NOMO-1 (cell line): ENCODE results near the gene LHX5.
"Not testable (repeated sequence)": the region's sequence is repeated elsewhere in the genome, so short reads cannot be mapped to it uniquely, and the experiment has no call there.

Source experiments
- DNase-seq, 2 experiments: peaks; one replicate each; lab custom pipeline; 2025; ENCODE audit not compliant: unreplicated experiment in 2 of 2; lab: John Stamatoyannopoulos, UW

Gene LHX5

DNA sequence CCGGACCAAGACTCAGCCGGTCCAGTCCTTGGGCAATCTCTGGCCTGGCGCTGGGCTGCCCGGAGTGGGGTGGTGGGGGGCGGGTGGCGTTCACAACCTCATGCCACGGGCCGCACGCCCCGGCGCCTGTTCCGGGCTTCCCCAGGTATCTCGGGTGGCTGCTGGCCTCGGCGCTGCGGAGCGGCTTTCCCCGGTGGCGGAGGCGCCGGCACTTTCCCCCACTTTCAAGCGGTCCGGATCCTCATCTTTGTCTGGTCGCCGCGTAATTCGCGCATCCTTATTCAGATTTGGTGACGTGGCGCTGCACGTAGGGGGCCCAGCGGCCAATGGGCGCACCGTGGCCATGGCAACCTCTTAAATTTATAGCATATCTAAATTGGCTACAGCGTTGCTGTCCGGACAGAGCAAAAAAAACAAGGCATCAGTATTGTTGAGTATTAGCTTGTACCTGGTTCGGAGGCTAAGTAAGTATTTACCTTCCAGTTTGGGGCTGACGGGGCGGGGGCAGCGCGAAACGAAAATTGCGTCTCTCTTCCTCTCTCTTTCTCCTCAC is at the start of gene LHX5:
LHX5 (minus strand) TSS at position 253 of the 553 bp plus-strand sequence. CDS start 373 bp downstream, outside the sequence.
- no peak for DNase-seq

DNA sequence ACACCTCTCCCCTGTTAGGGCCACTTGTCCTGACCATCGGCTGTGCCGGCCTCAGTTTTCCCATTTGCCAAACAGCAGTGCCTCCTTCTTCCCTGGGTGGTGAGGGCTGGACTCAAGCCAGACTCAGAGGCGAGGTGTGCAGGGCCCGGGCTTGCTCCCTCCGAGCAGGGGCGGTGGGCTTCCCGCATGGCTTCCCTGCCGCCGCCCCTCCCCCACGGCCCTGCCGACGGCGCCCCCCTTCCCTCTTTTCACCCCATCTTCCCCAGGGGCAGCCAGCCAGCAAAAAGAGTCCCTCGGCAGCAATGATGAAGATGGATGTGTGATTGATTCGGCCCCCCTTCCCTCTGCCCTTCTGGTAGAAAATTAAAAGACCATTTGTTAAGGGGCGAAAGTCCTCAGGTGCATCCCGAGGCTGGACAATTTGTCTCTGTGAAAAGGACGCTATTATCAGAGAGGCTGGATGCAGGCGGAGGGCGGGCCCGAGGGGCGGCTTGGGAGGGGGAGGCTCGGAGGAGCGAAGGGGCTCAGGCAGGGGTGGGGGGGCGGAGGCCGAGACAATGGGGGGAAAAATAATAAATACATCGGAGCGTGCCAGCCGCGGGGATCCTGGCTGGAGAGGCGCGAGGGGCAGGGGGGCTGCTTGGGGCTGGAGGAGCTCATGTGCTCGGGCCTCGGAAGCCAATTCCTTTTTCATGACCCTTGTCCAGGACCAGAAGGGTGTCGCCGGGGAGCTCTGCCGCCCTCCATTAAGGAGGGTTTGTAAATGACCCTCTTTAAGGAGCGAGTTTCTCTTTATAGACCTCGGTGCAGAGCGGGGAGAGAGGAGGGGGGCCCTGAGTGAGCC is 48.0 kb upstream of the LHX5 start:
- DNase-seq: no peak

DNA sequence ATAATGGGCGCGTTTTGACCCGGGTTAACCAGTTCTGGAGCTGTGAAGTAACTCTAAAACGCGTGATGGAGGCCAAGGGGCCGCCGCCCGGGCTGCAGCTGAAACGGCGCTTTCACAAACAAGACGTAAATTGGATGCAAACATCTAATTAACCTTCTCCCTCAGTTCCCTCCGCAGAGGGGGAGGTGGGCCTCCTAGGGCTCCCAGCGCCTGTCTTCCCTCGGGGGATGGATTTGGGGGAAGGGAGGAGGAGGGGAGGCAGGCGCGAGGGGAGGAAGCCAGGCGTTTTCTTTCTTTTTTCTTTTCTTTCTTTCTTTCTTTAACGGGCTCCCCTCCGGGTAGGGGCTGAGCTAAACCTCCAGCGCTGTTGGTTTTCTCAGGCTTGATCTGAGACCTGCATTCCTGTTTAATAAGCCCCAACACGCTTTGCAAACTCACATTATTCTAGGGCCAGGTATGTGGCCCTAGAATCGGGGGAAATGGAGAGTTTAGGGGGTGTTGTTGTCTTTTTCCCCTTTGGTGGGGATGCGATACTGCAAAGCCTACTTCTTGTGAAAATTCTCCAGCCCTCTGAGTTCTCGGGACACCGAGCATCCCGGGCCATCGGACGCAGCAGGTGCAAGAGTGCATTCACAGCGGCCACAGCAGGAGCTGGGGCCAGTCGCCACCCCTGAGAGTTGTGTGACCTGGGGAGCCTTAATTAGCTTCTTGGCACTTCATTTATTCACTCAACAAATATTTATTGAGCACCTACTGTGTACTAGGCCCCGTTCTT is 43.6 kb upstream of the LHX5 start:
- DNase-seq: no peak

DNA sequence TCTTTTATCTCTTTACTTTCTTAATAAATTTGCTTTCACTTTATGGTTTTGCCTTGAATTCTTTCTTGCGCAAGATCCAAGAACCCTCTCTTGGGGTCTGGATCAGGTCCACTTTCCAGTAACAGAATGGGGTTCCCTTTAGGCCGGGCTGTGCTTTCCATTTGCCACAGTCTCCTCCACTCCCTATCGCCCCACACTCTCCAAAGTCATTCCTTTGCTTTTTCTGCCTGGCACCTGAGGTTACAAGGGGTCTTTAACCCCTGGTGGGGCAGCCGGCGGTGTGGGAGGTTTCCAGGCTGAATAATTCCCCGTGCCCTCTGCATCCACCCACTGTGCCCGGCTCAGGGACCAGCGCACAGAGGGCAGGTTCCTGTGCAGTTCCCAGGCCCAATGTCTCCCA is 42.9 kb upstream of the LHX5 start:
- DNase-seq: no peak

DNA sequence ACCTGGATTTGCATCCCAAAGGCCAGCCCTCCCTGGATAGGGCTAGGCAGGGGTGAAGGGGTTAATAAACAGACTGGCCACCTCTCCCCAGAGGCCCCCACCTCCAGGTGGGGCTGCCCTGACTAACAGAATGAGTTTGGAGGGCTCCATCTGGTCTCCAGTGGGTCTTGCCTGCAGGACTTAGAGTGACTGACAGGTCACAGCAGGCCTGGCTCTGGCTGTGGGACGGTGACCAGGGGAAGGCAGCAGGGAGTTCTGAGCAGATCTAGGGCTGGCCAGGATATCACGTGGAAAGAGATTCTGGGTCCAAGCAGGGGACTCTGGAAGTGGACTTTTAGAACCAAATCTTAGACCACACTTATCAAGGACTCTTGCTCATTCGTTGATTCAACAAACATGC is 40.9 kb upstream of the LHX5 start:
- DNase-seq: no peak

DNA sequence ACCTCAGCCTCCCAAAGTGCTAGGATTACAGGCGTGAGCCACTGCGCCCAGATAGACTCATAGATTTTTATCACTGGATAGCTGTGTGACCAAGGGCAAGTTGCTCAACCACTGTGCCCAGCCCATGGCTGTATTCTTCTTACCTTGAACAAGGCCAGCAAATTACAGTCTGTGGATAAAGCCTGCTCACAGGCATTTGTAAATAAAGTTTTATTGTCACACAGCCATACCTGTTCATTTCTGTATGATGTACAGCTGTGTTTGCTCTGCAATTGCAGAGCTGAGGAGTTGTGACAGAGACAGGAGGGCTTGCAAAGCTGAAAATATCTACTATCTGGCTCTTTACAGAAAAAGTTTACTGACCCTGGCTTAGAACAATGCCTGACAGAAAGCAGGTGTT is 35.2 kb upstream of the LHX5 start:
- no peak for DNase-seq

DNA sequence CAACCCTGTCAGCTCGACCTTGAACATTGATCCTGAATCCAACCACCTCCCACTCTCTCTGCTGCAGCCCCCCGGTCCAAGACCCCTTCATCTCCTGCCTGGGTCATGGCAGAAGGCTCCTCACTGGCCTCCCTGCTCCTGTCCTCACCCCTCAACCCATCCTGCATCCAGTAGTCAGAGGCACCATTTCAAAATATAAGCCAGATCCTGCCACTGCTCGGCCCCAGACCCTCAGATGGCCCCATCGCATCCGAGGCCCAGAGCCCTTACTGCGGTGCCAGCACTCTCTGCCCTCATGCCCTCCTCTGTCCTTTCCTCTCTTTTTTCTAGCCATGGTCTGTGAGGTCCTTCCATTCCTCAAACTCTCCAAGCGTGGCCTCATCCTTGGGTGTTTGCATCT is 34.3 kb upstream of the LHX5 start:
- DNase-seq: no peak

DNA sequence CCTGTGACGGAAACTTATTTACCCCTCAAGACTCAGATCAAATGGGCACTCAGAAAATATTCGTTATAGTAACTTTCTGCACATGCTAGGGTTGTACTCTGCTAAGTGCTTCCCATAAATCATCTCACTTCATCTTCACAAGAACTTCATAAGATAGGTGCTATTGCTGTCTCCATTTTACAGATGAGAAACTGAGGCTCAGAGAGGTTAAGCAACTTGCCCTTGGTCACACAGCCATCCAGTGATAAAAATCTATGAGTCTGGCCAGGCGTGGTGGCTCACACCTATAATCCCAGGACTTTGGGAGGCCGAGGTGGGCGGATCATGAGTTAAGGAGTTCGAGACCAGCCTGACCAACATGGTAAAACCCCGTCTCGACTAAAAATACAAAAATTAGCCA is 33.2 kb upstream of the LHX5 start:
- no peak for DNase-seq

DNA sequence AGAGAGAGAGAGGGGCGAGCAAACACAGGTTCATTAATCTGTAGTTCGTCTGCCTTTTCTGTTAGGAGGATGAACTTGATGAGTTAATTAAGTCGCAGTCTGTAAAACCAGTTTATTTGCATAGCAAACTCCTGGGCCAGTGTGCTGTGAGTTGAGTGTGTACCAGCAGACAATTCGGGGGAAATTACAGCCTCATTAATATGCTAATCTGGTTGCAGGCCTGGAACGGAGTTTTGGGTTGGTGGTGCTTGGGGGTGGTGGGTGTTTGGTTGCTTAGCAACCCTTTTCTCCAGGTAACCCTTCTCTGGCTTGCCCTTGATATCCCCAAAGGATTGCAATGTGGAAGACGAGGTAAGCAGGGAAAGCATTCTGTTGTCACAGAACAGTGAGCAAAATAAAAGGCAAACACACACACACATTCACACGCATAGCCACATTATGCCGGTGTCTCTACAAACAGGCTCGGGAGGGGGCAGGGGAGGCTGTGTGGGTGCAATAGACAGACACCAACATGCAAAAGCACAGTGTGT is 29.2 kb upstream of the LHX5 start:
- DNase-seq: no peak

DNA sequence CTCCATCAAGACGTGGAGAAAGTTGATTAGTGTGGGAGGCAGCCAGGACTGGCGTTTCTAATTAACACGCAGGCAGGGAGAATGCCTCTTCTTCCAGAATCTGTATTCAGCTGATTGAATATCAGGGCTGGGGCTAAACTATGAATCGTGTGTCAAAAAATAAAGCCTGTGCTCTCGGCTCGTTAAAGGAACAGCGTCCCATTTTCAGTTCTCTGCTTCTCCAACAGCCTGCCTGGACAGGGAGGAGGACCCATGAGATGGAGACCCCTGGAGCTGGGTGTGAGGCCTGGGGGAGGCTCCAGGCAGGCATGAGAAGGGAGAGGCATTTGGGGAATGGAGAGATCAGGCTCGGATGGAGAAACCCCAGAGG is 28.6 kb upstream of the LHX5 start:
- no peak for DNase-seq

DNA sequence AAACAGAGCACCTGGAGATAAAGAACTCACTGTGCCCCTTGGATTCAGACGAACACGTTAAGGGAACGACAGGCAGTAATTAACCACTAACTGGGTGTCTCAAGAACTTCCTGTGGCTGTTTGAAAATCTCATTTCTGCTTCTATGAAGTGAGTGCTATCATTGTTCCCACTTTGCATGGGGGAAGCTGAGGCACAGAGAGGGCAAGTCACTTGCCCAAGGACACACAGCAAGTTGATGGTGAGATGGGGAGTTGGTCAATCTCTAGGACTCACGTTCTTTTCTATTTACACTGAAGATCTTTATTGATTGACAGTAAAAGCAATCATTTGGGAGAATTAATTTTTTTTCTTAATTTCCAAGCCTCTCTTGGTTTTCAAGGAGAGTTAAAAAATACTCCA is 26.8 kb upstream of the LHX5 start:
- peak in 1 of 2 experiments; percentile 9 for DNase-seq

DNA sequence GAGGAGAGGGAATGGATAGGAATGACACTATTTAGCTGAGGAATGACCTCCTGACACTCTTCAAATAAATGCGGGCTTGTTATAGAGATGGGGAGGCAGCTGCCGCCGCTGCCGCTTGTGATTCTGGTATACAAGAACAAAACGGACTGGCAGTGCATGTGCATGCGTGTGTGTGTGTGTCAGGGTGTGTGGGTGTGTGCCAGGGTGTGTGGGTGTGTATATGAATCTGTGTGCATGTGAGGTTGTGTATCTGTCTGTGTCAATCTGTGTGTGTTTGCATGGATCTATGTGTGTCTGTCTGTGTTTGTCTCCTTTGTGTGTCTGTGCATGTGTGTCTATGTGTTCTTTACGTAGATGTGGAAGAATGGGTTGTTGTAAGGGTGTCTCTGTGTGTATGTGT is 26.0 kb upstream of the LHX5 start:
- no peak for DNase-seq

DNA sequence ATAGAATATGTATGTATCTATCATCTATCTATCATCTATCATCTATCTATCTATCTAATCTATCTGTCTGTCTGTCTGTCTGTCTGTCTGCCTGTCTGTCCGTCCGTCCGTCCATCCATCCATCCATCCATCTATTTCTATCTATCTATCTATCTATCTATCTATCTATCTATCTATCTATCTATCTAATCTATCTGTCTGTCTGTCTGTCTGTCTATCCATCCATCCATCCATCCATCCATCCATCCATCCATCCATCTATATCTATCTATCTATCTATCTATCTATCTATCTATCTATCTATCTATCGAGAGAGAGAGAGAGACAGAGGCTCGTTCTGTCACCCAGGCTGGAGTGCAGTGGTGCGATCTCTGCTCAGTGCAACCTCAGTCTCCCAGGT is 24.3 kb upstream of the LHX5 start:
- DNase-seq: not testable (repeated sequence)

DNA sequence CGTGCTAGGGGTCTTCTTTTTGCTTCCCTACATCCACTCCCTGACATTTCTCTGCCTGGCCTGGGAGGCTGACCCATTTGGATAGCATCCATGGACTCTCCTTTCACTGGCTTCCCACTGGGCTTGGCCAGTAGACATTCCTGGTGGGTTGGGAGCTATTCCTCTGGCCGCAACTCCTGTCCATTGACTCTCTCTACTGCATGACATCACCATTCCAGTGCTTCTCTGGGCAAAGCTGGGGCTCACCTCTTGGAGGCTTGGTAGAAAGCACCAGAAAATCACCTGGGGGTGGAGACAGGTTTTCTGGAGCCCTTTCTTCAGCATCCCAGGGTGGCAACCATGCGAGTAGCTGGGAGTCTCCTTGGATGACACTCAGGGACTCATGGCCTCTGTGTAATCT is 16.7 kb upstream of the LHX5 start:
- DNase-seq: no peak

DNA sequence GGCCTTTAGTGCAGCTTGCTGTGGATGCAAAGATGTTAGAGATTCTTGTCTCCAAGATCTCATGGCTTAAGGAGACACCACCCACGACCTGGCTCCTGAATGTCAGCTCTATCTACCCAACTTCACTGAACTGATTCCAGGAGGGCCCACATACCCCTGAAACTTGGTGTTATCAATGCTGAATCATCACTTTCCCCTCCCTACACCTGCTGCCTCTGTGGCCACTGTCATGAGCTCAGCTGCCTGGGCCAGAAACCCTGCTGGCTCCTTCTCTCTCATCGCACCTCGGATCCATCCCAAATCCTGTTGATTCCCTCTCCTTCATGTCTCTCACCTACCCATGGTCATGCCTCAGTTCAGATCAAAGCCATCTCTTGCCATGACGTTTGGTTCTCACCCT is 15.1 kb upstream of the LHX5 start:
- DNase-seq: no peak

DNA sequence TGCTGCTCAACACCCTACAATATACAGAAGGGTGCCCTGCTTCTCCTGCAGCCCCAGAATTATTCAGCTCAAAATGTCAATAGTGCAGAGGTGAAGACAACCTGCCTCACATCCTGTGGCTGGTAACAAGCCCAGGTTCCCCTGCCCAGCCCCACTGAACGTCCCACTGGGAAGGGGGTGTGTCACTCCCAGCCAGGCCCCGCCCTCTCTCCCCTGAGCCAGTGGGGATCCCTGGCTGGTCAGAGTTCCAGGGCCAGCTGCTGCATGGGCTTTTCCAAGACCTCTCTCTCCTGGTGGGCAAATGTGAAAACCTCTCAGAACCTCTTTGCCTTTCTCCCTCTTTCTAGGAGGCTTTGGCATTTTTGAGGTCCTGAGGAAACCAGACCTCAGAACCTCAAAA is 13.7 kb upstream of the LHX5 start:
- DNase-seq: no peak

DNA sequence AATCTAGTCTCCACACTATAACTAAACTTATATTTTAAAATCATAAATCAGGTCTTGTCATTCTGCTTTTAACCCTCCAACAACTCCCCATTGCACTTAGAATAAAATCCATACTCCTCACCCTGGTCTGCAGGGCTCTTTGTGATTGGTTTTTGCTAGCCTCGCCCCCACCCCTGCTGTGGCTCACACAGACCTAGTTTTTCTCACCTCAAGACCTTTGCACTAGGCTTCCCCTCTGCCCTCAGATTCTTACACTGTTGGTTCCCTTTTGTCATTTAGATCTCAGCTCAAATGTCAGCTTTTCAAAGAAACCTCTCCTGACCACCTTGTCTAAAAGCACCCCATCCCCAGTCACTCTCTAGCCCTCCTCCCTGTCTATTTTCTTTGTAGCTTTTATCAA is 10.7 kb upstream of the LHX5 start:
- no peak for DNase-seq

DNA sequence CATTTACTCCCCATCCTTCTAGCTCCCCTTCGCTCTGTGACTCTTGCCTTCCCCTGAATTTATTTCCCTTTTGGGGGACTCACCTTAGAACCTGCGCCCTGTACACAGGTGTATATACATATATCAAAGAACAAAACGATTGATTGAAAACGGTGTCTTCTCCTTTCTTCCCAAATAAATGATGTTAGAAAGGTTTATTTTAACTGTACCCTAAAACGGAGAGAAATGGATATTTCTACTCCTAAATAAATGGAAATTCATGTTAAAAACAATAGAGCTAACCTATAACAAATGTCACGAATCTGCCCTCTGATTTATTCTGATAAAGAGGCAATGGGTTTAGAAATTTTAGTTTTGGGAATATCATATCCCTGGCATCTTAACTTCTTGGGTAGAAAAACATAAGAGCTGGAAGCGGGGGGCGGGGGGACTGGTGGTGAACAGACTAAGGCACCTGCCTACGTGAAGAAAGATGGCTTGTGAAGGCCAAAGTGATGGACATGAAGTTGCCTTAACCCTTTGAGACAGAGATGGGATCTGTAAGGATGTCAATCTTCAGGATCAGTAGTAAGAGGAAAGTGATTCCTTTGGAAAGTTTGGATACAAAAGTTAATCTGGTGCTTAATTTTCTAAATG is 8.8 kb upstream of the LHX5 start:
- no peak for DNase-seq

DNA sequence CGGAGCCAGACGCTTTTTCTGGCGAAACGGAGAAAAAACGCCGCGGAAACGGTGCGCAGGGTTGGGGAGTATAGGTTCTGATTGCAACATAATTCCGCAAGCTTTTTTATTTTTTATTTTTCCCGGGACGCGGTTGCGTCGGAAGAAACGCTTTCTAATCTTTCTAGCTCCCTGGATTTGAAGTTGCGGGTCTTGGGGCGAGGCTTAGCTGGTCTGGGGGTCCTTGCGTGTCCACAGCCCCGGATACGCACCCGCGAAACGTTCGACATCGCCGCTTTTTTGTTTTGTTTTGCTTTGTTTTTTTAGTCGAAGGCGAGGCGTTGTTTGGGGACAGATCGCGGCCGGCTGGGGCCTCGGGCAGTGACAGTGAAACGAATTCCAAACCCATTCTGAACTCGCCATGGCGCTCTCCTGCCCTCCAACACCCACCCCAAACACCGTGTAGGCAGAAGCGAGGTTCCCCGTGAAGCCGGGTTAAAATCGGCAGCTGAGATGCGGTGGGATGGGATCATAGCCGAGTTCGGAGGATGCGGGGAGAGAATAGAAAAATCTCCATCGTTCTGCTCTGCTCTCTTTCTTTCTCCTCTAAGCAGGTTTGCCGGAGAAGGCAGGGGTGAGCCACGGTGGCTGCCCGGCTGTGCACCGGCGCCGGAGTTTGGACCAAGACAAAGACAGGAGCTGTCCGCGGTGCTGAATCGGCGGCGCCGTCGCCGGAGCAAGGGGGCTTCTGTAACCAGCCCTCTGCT is 8.1 kb upstream of the LHX5 start:
- no peak for DNase-seq

DNA sequence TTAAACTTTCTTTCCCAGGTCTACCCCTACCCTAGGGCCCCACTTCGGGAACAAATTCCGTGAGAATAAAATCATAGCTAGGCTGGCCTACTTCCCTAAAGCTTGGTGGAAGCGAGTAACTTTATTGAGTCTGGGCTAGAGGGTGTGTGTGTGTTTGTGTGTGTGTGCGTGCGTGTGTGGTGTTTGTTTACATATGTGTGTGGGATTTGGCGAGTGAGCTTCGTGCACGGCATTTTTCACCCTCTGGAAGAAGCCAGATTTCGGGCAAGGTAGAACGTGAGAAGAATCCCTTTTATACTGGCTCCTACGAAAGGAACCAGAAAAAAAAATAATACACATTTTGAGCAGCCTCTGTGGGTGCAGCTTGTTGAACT is 7.5 kb upstream of the LHX5 start:
- DNase-seq: no peak
